ENCODE data around the gene NOTCH3.

Gene NOTCH3

GRCh38 chr19:15112385-15112784, 88.4 kb downstream of the NOTCH3 start:
- H3K36me3 ChIP-seq (ENCODE audit: control insufficient read depth in 2 of 2, insufficient read depth in 2 of 2, low read length in 2 of 2) = peaks cover 35 to 51% of the 10 kb centered on the region in 2 donors

GRCh38 chr19:15111758-15112157, 89.0 kb downstream of the NOTCH3 start:
- H3K4me3 ChIP-seq (ENCODE audit: low read length in 2 of 2) = no peak overlapping the region
- H3K9ac ChIP-seq (ENCODE audit: low read length in 2 of 2) = no peak overlapping the region
- no peak overlapping the region for H3K27ac ChIP-seq (ENCODE audit: low read length)
- H3K36me3 ChIP-seq (ENCODE audit: control insufficient read depth in 2 of 2, insufficient read depth in 2 of 2, low read length in 2 of 2) = peaks cover 30 to 45% of the 10 kb centered on the region in 2 donors
- peaks cover 30% of the 10 kb centered on the region for H3K4me1 ChIP-seq (ENCODE audit: control insufficient read depth, insufficient read depth, low read length)
- no peaks in the 10 kb centered on the region for H3K27me3 ChIP-seq (ENCODE audit: control insufficient read depth in 1 of 2, insufficient read depth in 2 of 2, low read length in 2 of 2)
- H3K9me3 ChIP-seq (ENCODE audit: control insufficient read depth in 2 of 2, low read length in 2 of 2) = no peaks in the 10 kb centered on the region

More at GRCh38 chr19:15112385-15112784, 88.4 kb downstream of the NOTCH3 start:
- Histone ChIP-seq H3K9me3 (ENCODE audit: control insufficient read depth in 2 of 2, low read length in 2 of 2) (no peaks in the 10 kb centered on the region), H3K4me3 (ENCODE audit: low read length in 2 of 2) (no peak overlapping the region), H3K27ac (ENCODE audit: low read length) (no peak overlapping the region), H3K27me3 (ENCODE audit: control insufficient read depth in 1 of 2, insufficient read depth in 2 of 2, low read length in 2 of 2) (no peaks in the 10 kb centered on the region), H3K4me1 (ENCODE audit: control insufficient read depth, insufficient read depth, low read length) (peaks cover 28% of the 10 kb centered on the region), H3K9ac (ENCODE audit: low read length in 2 of 2) (no peak overlapping the region)

- H3K9ac ChIP-seq (ENCODE audit: low read length in 2 of 2) = no peak overlapping the region
- H3K4me1 ChIP-seq (ENCODE audit: control insufficient read depth, insufficient read depth, low read length) = peaks cover 28% of the 10 kb centered on the region
- peaks cover 16 to 33% of the 10 kb centered on the region in 2 donors for H3K36me3 ChIP-seq (ENCODE audit: control insufficient read depth in 2 of 2, insufficient read depth in 2 of 2, low read length in 2 of 2)
- no peaks in the 10 kb centered on the region for H3K27me3 ChIP-seq (ENCODE audit: control insufficient read depth in 1 of 2, insufficient read depth in 2 of 2, low read length in 2 of 2)
- H3K27ac ChIP-seq (ENCODE audit: low read length) = no peak overlapping the region
- H3K9me3 ChIP-seq (ENCODE audit: control insufficient read depth in 2 of 2, low read length in 2 of 2) = no peaks in the 10 kb centered on the region
- H3K4me3 ChIP-seq (ENCODE audit: low read length in 2 of 2) = no peak overlapping the region
These were observed 90.4 kb downstream of the NOTCH3 start for GRCh38 chr19:15110418-15110815.

- peaks cover 16 to 32% of the 10 kb centered on the region in 2 donors for H3K36me3 ChIP-seq (ENCODE audit: control insufficient read depth in 2 of 2, insufficient read depth in 2 of 2, low read length in 2 of 2)
- peaks cover 23% of the 10 kb centered on the region for H3K4me1 ChIP-seq (ENCODE audit: control insufficient read depth, insufficient read depth, low read length)
- H3K27me3 ChIP-seq (ENCODE audit: control insufficient read depth in 1 of 2, insufficient read depth in 2 of 2, low read length in 2 of 2) = no peaks in the 10 kb centered on the region
- peaks cover 0 to under 1% of the 10 kb centered on the region in 2 donors for H3K9me3 ChIP-seq (ENCODE audit: control insufficient read depth in 2 of 2, low read length in 2 of 2)
- no peak overlapping the region for H3K4me3 ChIP-seq (ENCODE audit: low read length in 2 of 2)
- H3K27ac ChIP-seq (ENCODE audit: low read length) = no peak overlapping the region
- H3K9ac ChIP-seq (ENCODE audit: low read length in 2 of 2) = no peak overlapping the region
These were observed 90.9 kb downstream of the NOTCH3 start for GRCh38 chr19:15109768-15110417.
